GM18909 (cell line): Measurements from ENCODE around the gene EPC2.
"Not testable (repeated sequence)": the region's sequence is repeated elsewhere in the genome, so short reads cannot be mapped to it uniquely, and the experiment has no call there.

Experiments
- ATAC-seq: cut with Tn5 transposase; IDR thresholded peaks from one replicate; pipeline ENCODE4 v1.9.1; 2021; ENCODE audit warnings: mild to moderate bottlenecking; ENCODE audit not compliant: unreplicated experiment, poor library complexity

EPC2 gene

GRCh38 chr2:148667113-148667836, 22.7 kb downstream of the EPC2 start:
- ATAC-seq: no peak

DNA sequence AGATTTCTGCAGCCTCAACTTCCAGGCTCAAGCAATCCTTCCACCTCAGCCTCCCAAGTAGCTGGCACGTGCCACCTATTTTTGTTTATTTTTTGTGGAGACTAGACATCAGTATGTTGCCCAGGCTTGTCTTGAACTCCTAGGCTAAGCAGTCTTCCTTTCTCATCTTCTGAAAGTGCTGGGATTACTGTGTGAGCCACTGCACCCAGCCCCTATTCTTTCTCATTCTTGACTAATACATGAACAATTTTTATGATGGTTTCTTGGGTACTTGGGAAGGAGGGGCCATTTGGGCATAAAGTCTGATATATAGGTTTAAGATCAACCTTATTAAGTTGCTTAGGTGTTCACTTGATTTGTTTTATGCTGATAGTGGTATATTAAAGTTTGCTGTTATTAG, 26.2 kb downstream of the EPC2 start:
- ATAC-seq: no peak

DNA sequence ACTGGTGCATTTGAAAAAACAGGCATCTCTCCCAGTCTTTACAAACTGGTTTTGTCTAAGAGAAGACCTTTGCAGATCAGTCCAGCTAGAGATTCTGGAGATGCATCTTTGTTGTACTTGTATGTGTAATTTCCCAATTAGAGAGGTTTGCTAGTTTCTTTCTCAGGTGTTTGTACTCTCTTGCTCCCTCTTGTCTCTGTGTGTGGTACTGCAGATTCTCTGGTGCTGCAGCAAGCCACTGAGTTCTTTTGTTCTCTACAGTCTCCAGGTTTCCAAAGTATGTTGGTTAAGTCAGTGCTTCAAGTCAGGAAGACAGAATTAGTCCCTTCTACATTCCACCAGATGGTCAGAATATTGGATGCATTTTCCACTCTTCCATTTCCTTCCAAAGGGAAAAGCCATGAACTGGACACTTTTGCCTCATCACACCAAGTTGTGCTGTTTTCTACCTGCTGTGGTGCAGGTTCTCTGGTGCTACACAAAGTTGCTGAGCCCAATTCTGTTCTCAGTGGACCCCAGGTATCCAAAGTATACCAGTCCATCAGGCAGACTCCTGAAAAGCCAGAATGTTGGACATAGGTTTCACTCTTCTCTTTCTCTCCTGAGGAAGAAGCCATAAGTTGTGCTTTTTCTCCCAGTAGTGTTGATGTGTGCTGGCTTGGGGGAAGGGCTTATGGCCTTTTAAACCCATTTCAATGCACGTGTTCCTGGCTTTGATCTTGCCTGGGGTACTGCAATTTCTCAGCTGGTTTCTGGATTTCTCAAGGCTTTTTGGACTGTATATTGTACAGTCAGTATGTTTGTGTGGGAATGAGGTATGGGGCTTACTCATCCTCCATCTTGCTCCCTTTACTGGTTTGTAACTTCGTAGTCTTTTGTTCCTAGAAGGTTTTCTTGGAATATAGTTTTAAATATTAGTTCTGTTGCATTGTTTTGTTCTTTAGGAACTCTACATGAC, 29.8 kb downstream of the EPC2 start:
- ATAC-seq: peak; percentile 66

GRCh38 chr2:148675708-148676107, 31.2 kb downstream of the EPC2 start:
- no peak for ATAC-seq

DNA sequence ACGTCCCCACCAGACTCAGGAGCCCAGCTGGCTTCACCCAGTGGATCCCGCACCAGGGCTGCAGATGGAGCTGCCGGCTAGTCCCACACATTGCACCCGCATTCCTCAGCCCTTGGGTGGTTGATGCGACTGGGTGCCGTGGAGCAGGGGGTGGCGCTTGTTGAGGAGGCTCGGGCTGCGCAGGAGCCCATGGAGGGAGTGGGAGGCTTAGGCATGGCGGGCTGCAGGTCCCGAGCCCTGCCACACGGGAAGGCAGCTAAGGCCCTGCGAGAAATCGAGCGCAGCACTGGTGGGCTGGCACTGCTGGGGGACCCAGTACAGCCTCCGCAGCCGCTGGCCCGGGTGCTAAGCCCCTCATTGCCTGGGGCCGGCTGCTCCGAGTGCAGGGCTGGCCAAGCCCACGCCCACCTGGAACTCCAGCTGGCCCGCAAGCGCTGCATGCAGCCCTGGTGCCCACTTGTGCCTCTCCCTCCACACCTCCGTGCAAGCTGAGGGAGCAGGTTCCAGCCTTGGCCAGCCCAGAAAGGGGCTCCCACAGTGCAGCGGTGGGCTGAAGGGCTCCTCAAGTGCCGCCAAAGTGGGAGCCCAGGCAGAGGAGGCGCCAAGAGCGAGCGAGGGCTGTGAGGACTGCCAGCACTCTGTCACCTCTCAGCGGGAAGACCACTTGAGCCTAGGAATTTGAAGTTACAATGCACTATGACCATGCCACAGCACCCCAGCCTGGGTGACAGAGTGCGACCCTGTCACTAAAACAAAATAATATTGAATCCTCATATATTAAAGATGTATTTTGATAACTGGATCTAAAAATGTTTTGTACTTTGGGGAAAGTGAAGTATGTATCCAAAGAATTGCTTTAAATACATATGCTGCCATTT, 34.0 kb downstream of the EPC2 start:
- ATAC-seq: not testable (repeated sequence)

GRCh38 chr2:148680462-148680861, 35.9 kb downstream of the EPC2 start:
- ATAC-seq: no peak

DNA sequence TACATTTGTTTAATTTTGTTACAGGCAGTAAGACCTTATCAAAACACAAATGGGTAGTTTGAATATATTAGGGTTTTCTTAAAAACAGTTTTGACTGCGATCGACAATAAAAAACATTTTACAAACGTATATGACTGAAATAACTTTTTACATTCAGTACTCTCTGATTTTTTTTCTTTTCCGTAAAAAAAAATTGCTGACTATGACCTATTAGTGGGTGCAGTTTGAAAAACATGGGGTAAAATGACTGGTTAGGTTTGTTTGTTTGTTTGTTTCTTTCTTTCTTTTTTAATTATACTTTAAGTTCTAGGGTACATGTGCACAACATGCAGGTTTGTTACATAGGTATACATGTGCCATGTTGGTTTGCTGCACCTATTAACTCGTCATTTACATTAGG, 36.9 kb downstream of the EPC2 start:
- no peak for ATAC-seq

DNA sequence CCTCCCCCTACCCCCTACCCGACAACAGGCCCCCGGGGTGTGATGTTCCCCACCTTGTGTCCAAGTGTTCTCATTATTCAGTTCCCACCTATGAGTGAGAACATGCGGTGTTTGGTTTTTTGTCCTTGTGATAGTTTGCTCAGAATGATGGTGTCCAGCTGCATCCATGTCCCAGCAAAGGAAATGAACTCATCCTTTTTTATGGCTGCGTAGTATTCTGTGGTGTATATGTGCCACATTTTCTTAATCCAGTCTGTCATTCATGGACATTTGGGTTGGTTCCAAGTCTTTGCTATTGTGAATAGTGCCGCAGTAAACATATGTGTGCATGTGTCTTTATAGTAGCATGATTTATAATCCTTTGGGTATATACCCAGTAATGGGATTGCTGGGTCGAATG, 37.3 kb downstream of the EPC2 start:
- not testable (repeated sequence) for ATAC-seq

- no peak for ATAC-seq
These were observed 40.0 kb downstream of the EPC2 start for GRCh38 chr2:148684507-148684906.

DNA sequence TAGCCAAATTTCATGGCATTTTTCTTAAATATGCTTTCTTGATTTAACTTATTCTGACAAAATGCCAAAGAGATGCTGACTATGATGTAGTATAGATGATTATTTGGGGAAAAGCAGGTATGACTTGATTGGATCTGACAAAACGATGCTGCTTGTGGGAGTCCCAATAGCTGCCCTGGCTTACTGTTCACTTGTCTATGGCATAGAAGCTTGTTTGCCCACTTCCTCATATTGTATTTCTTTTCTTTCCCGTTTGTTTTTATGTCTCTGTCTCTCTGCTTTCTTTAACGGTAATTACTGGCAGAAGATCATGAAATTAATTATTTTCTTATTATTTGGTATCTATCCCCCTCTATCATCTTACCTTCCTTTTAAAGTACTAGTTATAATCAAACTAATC, 43.0 kb downstream of the EPC2 start:
- ATAC-seq: no peak

- not testable (repeated sequence) for ATAC-seq
These were observed 43.5 kb downstream of the EPC2 start for GRCh38 chr2:148688011-148688410.

DNA sequence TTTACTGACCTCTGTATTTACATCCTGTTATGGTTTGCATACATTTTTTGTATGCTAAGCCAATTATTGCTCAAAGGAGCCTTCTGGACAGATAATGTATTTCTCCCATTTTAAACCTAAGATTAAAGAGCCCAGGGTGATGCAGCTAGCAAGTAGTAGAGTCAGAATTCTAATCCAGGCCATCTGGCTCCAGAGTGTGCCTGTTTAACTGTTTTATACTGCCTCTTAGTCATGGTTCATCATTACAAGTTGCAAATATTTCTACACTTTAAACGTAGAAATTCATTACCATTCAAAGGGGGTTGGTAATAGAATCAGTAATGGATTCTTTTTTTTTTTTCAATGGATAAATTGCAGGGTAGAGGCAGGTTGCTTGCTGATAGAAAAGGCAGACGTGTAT, 52.4 kb downstream of the EPC2 start:
- ATAC-seq: no peak

DNA sequence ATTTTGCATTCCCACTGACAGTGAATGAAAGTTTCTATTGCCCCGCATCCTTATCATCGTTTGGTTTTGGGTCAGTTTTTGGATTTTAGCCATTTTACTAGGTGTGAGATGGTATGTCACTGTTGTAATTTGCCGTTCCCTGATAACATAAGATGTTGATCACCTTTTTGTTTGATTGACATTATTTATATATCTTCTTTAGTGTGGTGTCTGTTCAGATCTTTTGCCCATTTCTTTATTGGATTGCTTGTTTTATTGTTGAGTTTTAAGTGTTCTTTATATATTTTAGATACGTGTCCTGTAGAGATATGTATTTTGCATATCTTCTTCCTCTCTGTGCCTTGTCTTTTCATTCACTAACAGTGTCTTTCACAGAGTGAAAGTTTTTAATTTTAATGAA, 55.3 kb downstream of the EPC2 start:
- ATAC-seq: no peak

DNA sequence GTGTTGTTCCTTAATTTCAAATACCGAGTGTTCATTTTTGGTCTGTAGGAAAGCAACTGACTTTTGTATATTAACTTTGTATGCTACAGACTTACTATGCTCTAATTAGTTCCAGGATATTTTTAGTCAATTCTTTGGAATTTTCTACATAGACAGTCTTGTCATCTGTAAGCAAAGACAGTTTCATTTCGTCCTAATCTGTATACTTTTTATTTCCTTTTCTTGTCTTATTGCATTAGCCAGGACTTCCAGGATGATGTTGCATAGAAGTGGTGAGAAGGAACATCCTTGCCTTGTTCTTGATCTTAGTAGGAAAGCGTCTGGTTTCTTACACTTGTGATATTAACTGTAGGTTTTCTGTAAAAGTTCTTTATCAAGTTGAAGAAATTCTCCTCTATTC, 56.5 kb downstream of the EPC2 start:
- ATAC-seq: no peak

GRCh38 chr2:148701877-148702276, 57.3 kb downstream of the EPC2 start:
- no peak for ATAC-seq

- no peak for ATAC-seq
These were observed 57.9 kb downstream of the EPC2 start for GRCh38 chr2:148702475-148702874.

GRCh38 chr2:148704247-148704646, 59.7 kb downstream of the EPC2 start:
- ATAC-seq: no peak

GRCh38 chr2:148716378-148716920, 71.9 kb downstream of the EPC2 start:
- ATAC-seq: no peak

DNA sequence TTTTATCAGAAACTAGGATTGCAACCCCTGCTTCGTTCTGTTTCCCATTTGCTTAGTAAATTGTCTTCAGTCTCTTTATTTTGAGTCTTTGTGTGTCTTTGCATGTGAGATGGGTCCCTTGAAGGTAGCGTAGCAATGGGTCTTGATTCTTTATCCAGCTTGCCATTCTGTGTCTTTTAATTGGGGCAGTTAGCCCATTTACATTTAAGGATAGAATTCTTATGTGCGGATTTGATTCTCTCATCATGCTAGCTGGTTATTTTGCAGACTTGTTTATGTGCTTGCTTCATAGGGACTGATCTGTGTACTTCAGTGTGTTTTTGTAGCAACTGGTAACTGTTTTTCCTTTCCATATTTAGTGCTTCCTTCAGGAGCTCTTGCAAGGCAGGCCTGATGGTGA, 73.5 kb downstream of the EPC2 start:
- ATAC-seq: no peak

DNA sequence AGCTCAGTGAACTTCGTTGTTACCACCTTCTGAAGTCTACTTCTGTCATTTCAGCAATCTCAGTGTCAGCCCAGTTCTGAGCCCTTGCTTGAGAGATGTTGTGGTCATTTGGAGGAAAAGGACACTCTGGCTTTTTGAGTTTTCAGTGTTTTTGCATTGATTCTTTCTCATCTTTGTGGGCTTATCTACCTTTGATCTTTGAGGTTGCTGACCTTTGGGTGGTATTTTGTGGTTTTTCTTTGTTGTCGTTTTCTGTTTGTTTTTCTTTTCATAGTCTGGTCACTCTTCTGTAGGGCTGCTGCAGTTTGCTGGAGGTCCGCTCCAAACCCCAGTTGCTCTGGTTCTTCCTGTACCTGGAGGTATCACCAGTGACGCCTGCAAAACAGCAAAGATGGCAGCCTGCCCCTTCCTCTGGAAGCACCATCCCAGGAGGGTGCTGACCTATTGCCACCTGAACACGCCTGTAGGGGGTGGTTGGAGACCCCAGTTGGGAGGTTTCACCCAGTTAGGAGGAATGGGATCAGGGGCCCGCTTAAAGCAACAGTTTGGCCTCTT, 74.7 kb downstream of the EPC2 start:
- ATAC-seq: no peak
